Measurements from ENCODE around the gene MLH1.
"Not testable (repeated sequence)": the region's sequence is repeated elsewhere in the genome, so short reads cannot be mapped to it uniquely, and the experiment has no call there.

The MLH1 gene

GRCh38 chr3:36957862-36958686 lies 35.2 kb upstream of the MLH1 start:
- no peak overlapping the region for H3K27ac ChIP-seq (ENCODE audit: low read depth, low read length)

DNA sequence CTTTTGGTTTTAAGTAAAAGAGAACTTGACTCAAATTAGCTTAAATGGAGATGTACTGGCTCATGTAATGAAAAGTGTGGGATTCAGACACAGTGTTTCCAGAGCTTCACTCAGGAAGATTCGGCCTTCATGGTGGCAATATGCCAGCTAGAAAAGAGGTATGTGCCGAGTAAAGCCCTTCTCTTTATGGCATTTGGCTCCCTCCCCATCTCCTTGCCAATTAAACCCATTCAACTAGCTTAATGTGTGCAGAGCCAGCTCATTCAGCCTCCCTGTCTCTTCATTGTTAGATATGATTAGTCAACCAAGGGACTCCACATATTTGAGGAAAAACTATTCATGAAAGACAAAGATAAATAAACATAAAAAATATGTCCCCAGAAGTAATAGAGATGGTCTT lies 33.5 kb upstream of the MLH1 start:
- Histone ChIP-seq H3K27me3 (ENCODE audit: control insufficient read depth, insufficient read depth, low read length) (no peaks in the 10 kb centered on the region), H3K36me3 (ENCODE audit: control insufficient read depth, insufficient read depth, low read length) (no peaks in the 10 kb centered on the region), H3K4me3 (ENCODE audit: low read depth, low read length) (no peak overlapping the region), H3K4me1 (ENCODE audit: control insufficient read depth, insufficient read depth, low read length) (no peaks in the 10 kb centered on the region), H3K9me3 (ENCODE audit: control insufficient read depth, insufficient read depth, low read depth, low read length) (no peaks in the 10 kb centered on the region), H3K9ac (ENCODE audit: low read length) (no peak overlapping the region), H3K27ac (ENCODE audit: low read depth, low read length) (no peak overlapping the region)

More at GRCh38 chr3:36957862-36958686, 35.2 kb upstream of the MLH1 start:
- no peaks in the 10 kb centered on the region for H3K9me3 ChIP-seq (ENCODE audit: control insufficient read depth, insufficient read depth, low read depth, low read length)
- H3K27me3 ChIP-seq (ENCODE audit: control insufficient read depth, insufficient read depth, low read length): no peaks in the 10 kb centered on the region
- H3K9ac ChIP-seq (ENCODE audit: low read length): no peak overlapping the region
- no peaks in the 10 kb centered on the region for H3K4me1 ChIP-seq (ENCODE audit: control insufficient read depth, insufficient read depth, low read length)
- no peak overlapping the region for H3K4me3 ChIP-seq (ENCODE audit: low read depth, low read length)
- no peaks in the 10 kb centered on the region for H3K36me3 ChIP-seq (ENCODE audit: control insufficient read depth, insufficient read depth, low read length)

DNA sequence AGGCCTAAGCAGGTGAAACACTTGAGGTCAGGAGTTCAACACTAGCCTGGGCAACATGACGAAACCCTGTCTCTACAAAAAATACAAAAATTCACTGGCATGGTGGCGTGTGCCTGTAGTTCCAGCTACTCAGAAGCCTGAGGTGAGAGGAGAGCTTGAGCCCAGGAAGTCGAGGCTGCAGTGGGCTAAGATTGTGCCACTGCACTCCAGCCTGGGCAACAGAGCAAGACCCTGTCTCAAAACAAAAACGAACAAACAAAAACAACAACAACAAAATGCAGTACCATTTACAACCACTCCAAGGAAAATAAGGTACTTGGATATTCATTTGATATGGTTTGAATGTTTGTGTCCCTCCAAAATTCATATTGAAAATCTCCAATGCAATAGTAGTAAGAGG lies 32.8 kb upstream of the MLH1 start:
- Histone ChIP-seq H3K9me3 (ENCODE audit: control insufficient read depth, insufficient read depth, low read depth, low read length) (no peaks in the 10 kb centered on the region), H3K4me3 (ENCODE audit: low read depth, low read length) (no peak overlapping the region), H3K27ac (ENCODE audit: low read depth, low read length) (no peak overlapping the region), H3K36me3 (ENCODE audit: control insufficient read depth, insufficient read depth, low read length) (no peaks in the 10 kb centered on the region), H3K27me3 (ENCODE audit: control insufficient read depth, insufficient read depth, low read length) (no peaks in the 10 kb centered on the region), H3K4me1 (ENCODE audit: control insufficient read depth, insufficient read depth, low read length) (peaks cover 6% of the 10 kb centered on the region), H3K9ac (ENCODE audit: low read length) (no peak overlapping the region)

- H3K4me3 ChIP-seq (ENCODE audit: low read depth, low read length); H3K27ac ChIP-seq (ENCODE audit: low read depth, low read length); H3K27me3 ChIP-seq (ENCODE audit: control insufficient read depth, insufficient read depth, low read length); H3K9ac ChIP-seq (ENCODE audit: low read length); H3K36me3 ChIP-seq (ENCODE audit: control insufficient read depth, insufficient read depth, low read length); H3K9me3 ChIP-seq (ENCODE audit: control insufficient read depth, insufficient read depth, low read depth, low read length): not testable (repeated sequence)
- H3K4me1 ChIP-seq (ENCODE audit: control insufficient read depth, insufficient read depth, low read length): peaks cover 11% of the 10 kb centered on the region
Observed at GRCh38 chr3:36963008-36963407, 30.3 kb upstream of the MLH1 start.

- no peaks in the 10 kb centered on the region for H3K9me3 ChIP-seq (ENCODE audit: control insufficient read depth, insufficient read depth, low read depth, low read length)
- H3K27me3 ChIP-seq (ENCODE audit: control insufficient read depth, insufficient read depth, low read length): no peaks in the 10 kb centered on the region
- H3K36me3 ChIP-seq (ENCODE audit: control insufficient read depth, insufficient read depth, low read length): no peaks in the 10 kb centered on the region
- H3K4me3 ChIP-seq (ENCODE audit: low read depth, low read length): no peak overlapping the region
- H3K27ac ChIP-seq (ENCODE audit: low read depth, low read length): no peak overlapping the region
- peaks cover 11% of the 10 kb centered on the region for H3K4me1 ChIP-seq (ENCODE audit: control insufficient read depth, insufficient read depth, low read length)
- no peak overlapping the region for H3K9ac ChIP-seq (ENCODE audit: low read length)
Observed at GRCh38 chr3:36964331-36964730, 29.0 kb upstream of the MLH1 start.

- H3K36me3 ChIP-seq (ENCODE audit: control insufficient read depth, insufficient read depth, low read length): no peaks in the 10 kb centered on the region
- H3K9ac ChIP-seq (ENCODE audit: low read length): no peak overlapping the region
- H3K4me1 ChIP-seq (ENCODE audit: control insufficient read depth, insufficient read depth, low read length): peaks cover 13% of the 10 kb centered on the region
- H3K4me3 ChIP-seq (ENCODE audit: low read depth, low read length): no peak overlapping the region
- H3K27me3 ChIP-seq (ENCODE audit: control insufficient read depth, insufficient read depth, low read length): no peaks in the 10 kb centered on the region
- no peak overlapping the region for H3K27ac ChIP-seq (ENCODE audit: low read depth, low read length)
- no peaks in the 10 kb centered on the region for H3K9me3 ChIP-seq (ENCODE audit: control insufficient read depth, insufficient read depth, low read depth, low read length)
Observed at GRCh38 chr3:36964817-36965216, 28.5 kb upstream of the MLH1 start.

GRCh38 chr3:36965440-36965839 lies 27.9 kb upstream of the MLH1 start:
- peaks cover 16% of the 10 kb centered on the region for H3K4me1 ChIP-seq (ENCODE audit: control insufficient read depth, insufficient read depth, low read length)
- no peak overlapping the region for H3K9ac ChIP-seq (ENCODE audit: low read length)
- no peak overlapping the region for H3K27ac ChIP-seq (ENCODE audit: low read depth, low read length)
- no peaks in the 10 kb centered on the region for H3K27me3 ChIP-seq (ENCODE audit: control insufficient read depth, insufficient read depth, low read length)
- H3K4me3 ChIP-seq (ENCODE audit: low read depth, low read length): no peak overlapping the region
- H3K9me3 ChIP-seq (ENCODE audit: control insufficient read depth, insufficient read depth, low read depth, low read length): no peaks in the 10 kb centered on the region
- H3K36me3 ChIP-seq (ENCODE audit: control insufficient read depth, insufficient read depth, low read length): no peaks in the 10 kb centered on the region

- peaks cover 16% of the 10 kb centered on the region for H3K4me1 ChIP-seq (ENCODE audit: control insufficient read depth, insufficient read depth, low read length)
- no peak overlapping the region for H3K9ac ChIP-seq (ENCODE audit: low read length)
- H3K27ac ChIP-seq (ENCODE audit: low read depth, low read length): no peak overlapping the region
- H3K36me3 ChIP-seq (ENCODE audit: control insufficient read depth, insufficient read depth, low read length): no peaks in the 10 kb centered on the region
- no peaks in the 10 kb centered on the region for H3K9me3 ChIP-seq (ENCODE audit: control insufficient read depth, insufficient read depth, low read depth, low read length)
- no peaks in the 10 kb centered on the region for H3K27me3 ChIP-seq (ENCODE audit: control insufficient read depth, insufficient read depth, low read length)
- no peak overlapping the region for H3K4me3 ChIP-seq (ENCODE audit: low read depth, low read length)
Observed at GRCh38 chr3:36969085-36969484, 24.2 kb upstream of the MLH1 start.

DNA sequence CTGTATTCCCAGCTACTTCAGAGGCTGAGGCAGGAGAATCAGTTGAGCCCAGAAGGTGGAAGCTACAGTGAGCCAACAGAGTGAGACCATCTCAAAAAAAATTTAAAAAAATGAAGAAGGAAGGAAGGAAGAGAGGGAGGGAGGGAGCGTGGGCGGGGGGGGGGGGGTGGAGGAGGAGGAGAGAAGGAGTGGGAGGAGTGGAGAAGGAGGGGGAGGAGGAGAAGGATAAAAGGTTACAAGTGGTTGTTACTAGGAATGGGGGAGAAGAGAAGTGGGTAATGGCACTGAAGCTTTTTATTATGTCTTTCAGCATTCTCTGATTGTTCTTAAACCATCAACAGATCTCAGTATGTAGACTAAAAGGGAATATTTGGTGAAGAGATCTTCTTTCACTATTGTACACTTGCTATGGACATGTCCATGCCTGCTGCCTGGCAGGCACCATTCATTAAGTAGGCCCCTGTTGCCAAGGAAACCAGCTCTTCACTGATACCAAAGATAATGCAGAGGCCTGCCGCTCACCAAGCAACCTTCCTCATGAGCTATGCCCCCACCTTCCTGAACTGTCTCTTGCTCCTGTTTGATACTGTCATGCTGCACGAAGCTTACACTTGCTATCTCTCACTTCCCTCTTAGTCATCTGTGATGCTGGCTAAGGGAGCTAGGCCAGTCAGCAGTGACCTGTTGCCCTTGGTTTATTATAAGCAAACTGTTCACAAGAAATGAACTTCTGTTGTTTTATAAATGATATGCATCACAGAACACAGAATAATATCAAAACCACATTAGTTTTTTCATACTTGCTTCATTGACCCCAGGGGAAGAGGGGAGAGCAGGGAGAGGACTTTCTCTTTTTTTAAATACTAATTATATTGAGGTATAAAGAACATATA lies 23.5 kb upstream of the MLH1 start:
- no peaks in the 10 kb centered on the region for H3K27me3 ChIP-seq (ENCODE audit: control insufficient read depth, insufficient read depth, low read length)
- H3K4me1 ChIP-seq (ENCODE audit: control insufficient read depth, insufficient read depth, low read length): peaks cover 16% of the 10 kb centered on the region
- H3K27ac ChIP-seq (ENCODE audit: low read depth, low read length): no peak overlapping the region
- no peaks in the 10 kb centered on the region for H3K9me3 ChIP-seq (ENCODE audit: control insufficient read depth, insufficient read depth, low read depth, low read length)
- H3K4me3 ChIP-seq (ENCODE audit: low read depth, low read length): no peak overlapping the region
- H3K36me3 ChIP-seq (ENCODE audit: control insufficient read depth, insufficient read depth, low read length): no peaks in the 10 kb centered on the region
- no peak overlapping the region for H3K9ac ChIP-seq (ENCODE audit: low read length)

DNA sequence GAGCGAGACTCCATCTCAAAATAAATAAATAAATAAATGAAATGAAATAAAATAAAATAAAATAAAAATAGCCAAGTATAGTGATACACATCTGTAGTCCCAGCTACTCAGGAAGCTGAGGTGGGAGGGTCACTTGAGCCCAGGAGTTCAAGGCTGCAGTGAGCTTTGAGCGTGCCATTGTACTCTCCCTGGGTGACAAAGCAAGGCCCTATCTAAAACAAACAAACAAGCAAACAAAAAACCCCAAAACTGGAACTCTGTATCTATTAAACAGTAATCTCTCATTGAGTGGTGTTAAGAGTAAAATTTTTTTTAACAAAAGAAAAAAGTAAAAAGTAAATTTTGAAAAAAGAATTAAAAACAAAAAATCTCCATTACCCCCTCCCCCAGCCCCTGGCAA lies 21.2 kb upstream of the MLH1 start:
- H3K4me3 ChIP-seq (ENCODE audit: low read depth, low read length): no peak overlapping the region
- no peak overlapping the region for H3K9ac ChIP-seq (ENCODE audit: low read length)
- no peak overlapping the region for H3K27ac ChIP-seq (ENCODE audit: low read depth, low read length)
- H3K4me1 ChIP-seq (ENCODE audit: control insufficient read depth, insufficient read depth, low read length): peaks cover 6% of the 10 kb centered on the region
- no peaks in the 10 kb centered on the region for H3K36me3 ChIP-seq (ENCODE audit: control insufficient read depth, insufficient read depth, low read length)
- no peaks in the 10 kb centered on the region for H3K27me3 ChIP-seq (ENCODE audit: control insufficient read depth, insufficient read depth, low read length)
- H3K9me3 ChIP-seq (ENCODE audit: control insufficient read depth, insufficient read depth, low read depth, low read length): no peaks in the 10 kb centered on the region

- Histone ChIP-seq H3K9ac (ENCODE audit: low read length) (no peak overlapping the region), H3K27me3 (ENCODE audit: control insufficient read depth, insufficient read depth, low read length) (no peaks in the 10 kb centered on the region)
Observed at GRCh38 chr3:36973139-36973538, 20.2 kb upstream of the MLH1 start.

More at GRCh38 chr3:36973139-36973538, 20.2 kb upstream of the MLH1 start:
- Histone ChIP-seq H3K27ac (ENCODE audit: low read depth, low read length) (no peak overlapping the region), H3K36me3 (ENCODE audit: control insufficient read depth, insufficient read depth, low read length) (no peaks in the 10 kb centered on the region), H3K4me3 (ENCODE audit: low read depth, low read length) (no peak overlapping the region), H3K9me3 (ENCODE audit: control insufficient read depth, insufficient read depth, low read depth, low read length) (no peaks in the 10 kb centered on the region), H3K4me1 (ENCODE audit: control insufficient read depth, insufficient read depth, low read length) (peaks cover 6% of the 10 kb centered on the region)
